ENCODE results near the gene PAGR1.

PAGR1 gene

GRCh38 chr16:29818082-29818481 is 2.1 kb downstream of the PAGR1 start:
- Histone ChIP-seq H3K79me2 (ENCODE audit: control insufficient read depth, insufficient read depth, low read length, poor library complexity) (peaks cover 9% of the 10 kb centered on the region), H3K4me3 (ENCODE audit: low read depth, low read length) (no peak overlapping the region), H3K18ac (ENCODE audit: low read length) (no peak overlapping the region), H3K4me1 (ENCODE audit: control insufficient read depth in 1 of 2, insufficient read depth in 2 of 2, low read length in 2 of 2) (peaks cover 3 to 10% of the 10 kb centered on the region in 2 experiments), H4K12ac (ENCODE audit: low read depth, low read length) (no peak overlapping the region), H2AFZ (ENCODE audit: insufficient read depth, low read length, poor library complexity) (no peak overlapping the region), H3K27ac (ENCODE audit: low read depth, low read length) (no peak overlapping the region), H4K91ac (ENCODE audit: low read depth, low read length) (no peak overlapping the region), H3K9ac (ENCODE audit: low read length) (no peak overlapping the region), H3K23ac (ENCODE audit: low read length) (no peak overlapping the region), H3K27me3 (ENCODE audit: insufficient read depth, low read length) (no peaks in the 10 kb centered on the region), H3K4ac (ENCODE audit: low read depth, low read length) (no peak overlapping the region), H3K4me2 (ENCODE audit: low read length) (no peak overlapping the region), H3K14ac (ENCODE audit: low read length) (no peak overlapping the region), H3K9me3 (ENCODE audit: insufficient read depth, low read depth, low read length) (no peaks in the 10 kb centered on the region), H3K36me3 (ENCODE audit: control insufficient read depth in 1 of 2, insufficient read depth in 2 of 2, low read length in 2 of 2) (peaks cover 11 to 13% of the 10 kb centered on the region in 2 experiments), H2BK120ac (ENCODE audit: insufficient read depth, low read length, poor library complexity) (no peak overlapping the region), H2AK5ac (ENCODE audit: low read length) (no peak overlapping the region), H4K8ac (ENCODE audit: low read depth, low read length) (no peak overlapping the region), H3K79me1 (ENCODE audit: low read length) (peaks cover 15% of the 10 kb centered on the region), H2BK5ac (ENCODE audit: low read depth, low read length, poor library complexity) (no peak overlapping the region), H2BK12ac (ENCODE audit: low read length) (no peak overlapping the region)
- WGBS (ENCODE audit: extremely low coverage, insufficient coverage, insufficient read length) = no CpG with 5 or more reads among the region's 4 CpGs
- DNase-seq = no peak

- H2AFZ ChIP-seq (ENCODE audit: insufficient read depth, low read length, poor library complexity) = no peak overlapping the region
- H3K9ac ChIP-seq (ENCODE audit: low read length) = no peak overlapping the region
- no peaks in the 10 kb centered on the region for H3K27me3 ChIP-seq (ENCODE audit: insufficient read depth, low read length)
- H3K4ac ChIP-seq (ENCODE audit: low read depth, low read length) = no peak overlapping the region
- H3K14ac ChIP-seq (ENCODE audit: low read length) = no peak overlapping the region
- no peak overlapping the region for H2BK12ac ChIP-seq (ENCODE audit: low read length)
- no peak overlapping the region for H4K8ac ChIP-seq (ENCODE audit: low read depth, low read length)
- peak in 1 of 2 donors; percentile 30 for DNase-seq
- no peak overlapping the region for H3K27ac ChIP-seq (ENCODE audit: low read depth, low read length)
- H3K18ac ChIP-seq (ENCODE audit: low read length) = no peak overlapping the region
- H2BK5ac ChIP-seq (ENCODE audit: low read depth, low read length, poor library complexity) = no peak overlapping the region
- H3K9me3 ChIP-seq (ENCODE audit: insufficient read depth, low read depth, low read length) = no peaks in the 10 kb centered on the region
- peaks cover 9% of the 10 kb centered on the region for H3K79me2 ChIP-seq (ENCODE audit: control insufficient read depth, insufficient read depth, low read length, poor library complexity)
- H3K4me1 ChIP-seq (ENCODE audit: control insufficient read depth in 1 of 2, insufficient read depth in 2 of 2, low read length in 2 of 2) = peaks cover 3 to 10% of the 10 kb centered on the region in 2 experiments
- H3K79me1 ChIP-seq (ENCODE audit: low read length) = peaks cover 15% of the 10 kb centered on the region
- no peak overlapping the region for H4K91ac ChIP-seq (ENCODE audit: low read depth, low read length)
- no peak overlapping the region for H2AK5ac ChIP-seq (ENCODE audit: low read length)
- peaks cover 11 to 13% of the 10 kb centered on the region in 2 experiments for H3K36me3 ChIP-seq (ENCODE audit: control insufficient read depth in 1 of 2, insufficient read depth in 2 of 2, low read length in 2 of 2)
- no peak overlapping the region for H3K4me2 ChIP-seq (ENCODE audit: low read length)
- no peak overlapping the region for H3K4me3 ChIP-seq (ENCODE audit: low read depth, low read length)
- H3K23ac ChIP-seq (ENCODE audit: low read length) = no peak overlapping the region
- H2BK120ac ChIP-seq (ENCODE audit: insufficient read depth, low read length, poor library complexity) = no peak overlapping the region
- WGBS (ENCODE audit: extremely low coverage, insufficient coverage, insufficient read length) = no CpG with 5 or more reads among the region's 15 CpGs
- no peak overlapping the region for H4K12ac ChIP-seq (ENCODE audit: low read depth, low read length)
Measured at GRCh38 chr16:29819506-29819905, 3.6 kb downstream of the PAGR1 start.

- peaks cover 5 to 8% of the 10 kb centered on the region in 2 experiments for H3K4me1 ChIP-seq (ENCODE audit: control insufficient read depth in 1 of 2, insufficient read depth in 2 of 2, low read length in 2 of 2)
- peak within 1 kb of the TSS; percentile 37 for H4K91ac ChIP-seq (ENCODE audit: low read depth, low read length)
- DNase-seq = peak; percentile 67 to 71
- no peak within 1 kb of the TSS for H3K9ac ChIP-seq (ENCODE audit: low read length)
- H2AK5ac ChIP-seq (ENCODE audit: low read length) = no peak within 1 kb of the TSS
- peak within 1 kb of the TSS; percentile 10 for H2BK120ac ChIP-seq (ENCODE audit: insufficient read depth, low read length, poor library complexity)
- peak within 1 kb of the TSS; percentile 51 for H3K14ac ChIP-seq (ENCODE audit: low read length)
- no peak within 1 kb of the TSS for H4K8ac ChIP-seq (ENCODE audit: low read depth, low read length)
- peak within 1 kb of the TSS; percentile 52 for H3K27ac ChIP-seq (ENCODE audit: low read depth, low read length)
- peaks cover 15% of the 10 kb centered on the region for H3K79me1 ChIP-seq (ENCODE audit: low read length)
- H3K9me3 ChIP-seq (ENCODE audit: insufficient read depth, low read depth, low read length) = no peaks in the 10 kb centered on the region
- H3K18ac ChIP-seq (ENCODE audit: low read length) = peak within 1 kb of the TSS; percentile 38
- H3K79me2 ChIP-seq (ENCODE audit: control insufficient read depth, insufficient read depth, low read length, poor library complexity) = peaks cover 10% of the 10 kb centered on the region
- WGBS (ENCODE audit: extremely low coverage, insufficient coverage, insufficient read length) = no CpG with 5 or more reads among the region's 4 CpGs
- no peaks in the 10 kb centered on the region for H3K27me3 ChIP-seq (ENCODE audit: insufficient read depth, low read length)
- H3K4me2 ChIP-seq (ENCODE audit: low read length) = no peak within 1 kb of the TSS
- no peak within 1 kb of the TSS for H2AFZ ChIP-seq (ENCODE audit: insufficient read depth, low read length, poor library complexity)
- no peak within 1 kb of the TSS for H2BK12ac ChIP-seq (ENCODE audit: low read length)
- H3K23ac ChIP-seq (ENCODE audit: low read length) = no peak within 1 kb of the TSS
- H3K4ac ChIP-seq (ENCODE audit: low read depth, low read length) = peak within 1 kb of the TSS; percentile 21
- peaks cover 11 to 13% of the 10 kb centered on the region in 2 experiments for H3K36me3 ChIP-seq (ENCODE audit: control insufficient read depth in 1 of 2, insufficient read depth in 2 of 2, low read length in 2 of 2)
- H4K12ac ChIP-seq (ENCODE audit: low read depth, low read length) = peak within 1 kb of the TSS; percentile 50
- peak within 1 kb of the TSS; percentile 38 for H2BK5ac ChIP-seq (ENCODE audit: low read depth, low read length, poor library complexity)
- H3K4me3 ChIP-seq (ENCODE audit: low read depth, low read length) = no peak within 1 kb of the TSS
Measured at GRCh38 chr16:29820271-29820701, 4.3 kb downstream of the PAGR1 start, which contains the start of gene MVP. Gene MVP (plus strand): TSS chr16:29820462. CDS start chr16:29830550, 10,088 bp downstream.

- no peak overlapping the region for H3K9ac ChIP-seq (ENCODE audit: low read length)
- peaks cover 11 to 13% of the 10 kb centered on the region in 2 experiments for H3K36me3 ChIP-seq (ENCODE audit: control insufficient read depth in 1 of 2, insufficient read depth in 2 of 2, low read length in 2 of 2)
- H4K8ac ChIP-seq (ENCODE audit: low read depth, low read length) = no peak overlapping the region
- peaks cover 7 to 11% of the 10 kb centered on the region in 2 experiments for H3K4me1 ChIP-seq (ENCODE audit: control insufficient read depth in 1 of 2, insufficient read depth in 2 of 2, low read length in 2 of 2)
- no peak overlapping the region for H2AFZ ChIP-seq (ENCODE audit: insufficient read depth, low read length, poor library complexity)
- H2BK120ac ChIP-seq (ENCODE audit: insufficient read depth, low read length, poor library complexity) = peak overlapping the region; percentile 10
- peak overlapping the region; percentile 52 for H3K27ac ChIP-seq (ENCODE audit: low read depth, low read length)
- H3K23ac ChIP-seq (ENCODE audit: low read length) = no peak overlapping the region
- no peak overlapping the region for H3K4me2 ChIP-seq (ENCODE audit: low read length)
- H2AK5ac ChIP-seq (ENCODE audit: low read length) = no peak overlapping the region
- peak overlapping the region; percentile 51 for H3K14ac ChIP-seq (ENCODE audit: low read length)
- H3K79me2 ChIP-seq (ENCODE audit: control insufficient read depth, insufficient read depth, low read length, poor library complexity) = peaks cover 11% of the 10 kb centered on the region
- H3K79me1 ChIP-seq (ENCODE audit: low read length) = peaks cover 17% of the 10 kb centered on the region
- peak overlapping the region; percentile 21 for H3K4ac ChIP-seq (ENCODE audit: low read depth, low read length)
- WGBS (ENCODE audit: extremely low coverage, insufficient coverage, insufficient read length) = no CpG with 5 or more reads among the region's 11 CpGs
- no peaks in the 10 kb centered on the region for H3K27me3 ChIP-seq (ENCODE audit: insufficient read depth, low read length)
- H3K9me3 ChIP-seq (ENCODE audit: insufficient read depth, low read depth, low read length) = no peaks in the 10 kb centered on the region
- DNase-seq = peak; percentile 27 to 29
- no peak overlapping the region for H3K4me3 ChIP-seq (ENCODE audit: low read depth, low read length)
- peak overlapping the region; percentile 37 for H4K91ac ChIP-seq (ENCODE audit: low read depth, low read length)
- H2BK12ac ChIP-seq (ENCODE audit: low read length) = no peak overlapping the region
- peak overlapping the region; percentile 38 for H3K18ac ChIP-seq (ENCODE audit: low read length)
- peak overlapping the region; percentile 38 for H2BK5ac ChIP-seq (ENCODE audit: low read depth, low read length, poor library complexity)
- H4K12ac ChIP-seq (ENCODE audit: low read depth, low read length) = peak overlapping the region; percentile 50
Measured at GRCh38 chr16:29820730-29821642, 5.0 kb downstream of the PAGR1 start.

Data from trophoblast cell (in vitro differentiated cells and primary cell).